SK-N-DZ (cell line): Measurements from ENCODE around the gene SMCO1.
"Not testable (repeated sequence)": the region's sequence is repeated elsewhere in the genome, so short reads cannot be mapped to it uniquely, and the experiment has no call there.

ENCODE experiments used
- DNase-seq: peaks from one replicate; pipeline ENCODE4 v3.0.0-alpha.2; 2015; ENCODE audit warnings: low spot score
- small RNA-seq, 2 experiments: library from RNA; depleted of rRNA; stranded (forward); fragments of <200 nt; gene quantifications; one replicate each; pipeline ENCODE3, GENCODE V24; 2014

SMCO1 gene

DNA sequence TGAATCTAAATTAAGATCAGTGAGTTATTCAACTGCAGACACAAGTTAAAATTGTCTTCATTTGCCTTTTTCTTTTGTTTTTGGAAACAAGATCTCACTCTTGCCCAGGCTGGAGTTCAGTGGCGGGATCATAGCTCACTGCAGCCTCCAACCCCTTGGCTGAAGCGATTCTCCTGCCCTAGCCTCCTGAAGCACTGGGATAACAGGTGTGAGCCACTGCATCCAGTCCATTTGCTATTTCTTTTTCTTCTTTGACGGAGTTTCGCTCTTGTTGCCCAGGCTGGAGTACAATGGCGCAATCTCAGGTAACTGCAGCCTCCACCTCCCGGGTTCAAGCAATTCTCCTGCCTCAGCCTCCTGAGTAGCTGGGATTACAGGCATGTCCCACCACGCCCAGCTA, 21.9 kb downstream of the SMCO1 start:
- DNase-seq = no peak

GRCh38 chr3:196492080-196492479, 23.1 kb downstream of the SMCO1 start:
- DNase-seq = no peak

- no peak for DNase-seq
Observed at GRCh38 chr3:196489747-196490146, 25.4 kb downstream of the SMCO1 start.

GRCh38 chr3:196486263-196486662, 28.9 kb downstream of the SMCO1 start:
- DNase-seq = no peak

DNA sequence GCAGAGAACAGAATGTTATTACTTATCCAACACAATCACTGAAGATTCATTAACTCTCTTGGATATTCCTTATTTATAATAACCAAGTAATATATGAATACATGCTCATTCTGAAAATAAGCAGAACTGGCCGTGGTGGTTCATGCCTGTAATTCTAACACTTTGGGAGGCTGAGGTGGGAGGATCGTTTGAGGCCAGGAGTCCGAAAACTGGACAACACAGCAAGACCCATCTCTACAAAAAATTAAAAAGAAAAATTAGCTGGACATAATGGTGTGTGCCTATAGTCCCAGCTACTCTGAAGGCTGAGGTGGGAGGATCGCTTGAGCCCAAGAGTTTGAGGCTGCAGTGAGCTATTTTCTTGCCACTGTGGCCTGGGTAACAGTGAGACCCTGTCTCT, 37.5 kb downstream of the SMCO1 start:
- no peak for DNase-seq

DNA sequence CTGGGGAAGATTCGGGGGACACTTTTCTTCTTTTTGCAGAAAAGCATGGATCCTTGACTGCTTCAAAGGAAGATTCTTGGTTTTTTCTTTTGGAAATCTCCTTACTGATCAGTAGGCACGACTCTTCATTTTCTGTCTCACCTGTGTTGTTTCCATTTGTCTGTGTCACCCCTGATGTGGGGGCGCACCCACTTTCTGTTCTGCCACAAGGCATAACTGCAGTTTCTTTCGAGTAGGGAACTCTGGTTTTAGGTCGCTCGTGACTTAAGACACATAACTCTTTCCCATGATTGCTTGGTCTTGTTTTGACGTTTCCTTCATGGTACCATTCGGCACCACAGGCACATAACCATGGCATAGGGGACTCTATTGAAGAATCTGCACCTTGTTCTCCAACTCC, 42.9 kb downstream of the SMCO1 start:
- DNase-seq = no peak

- DNase-seq = no peak
Observed at GRCh38 chr3:196471551-196471950, 43.6 kb downstream of the SMCO1 start.

- not testable (repeated sequence) for DNase-seq
Observed at GRCh38 chr3:196470182-196470581, 45.0 kb downstream of the SMCO1 start.

DNA sequence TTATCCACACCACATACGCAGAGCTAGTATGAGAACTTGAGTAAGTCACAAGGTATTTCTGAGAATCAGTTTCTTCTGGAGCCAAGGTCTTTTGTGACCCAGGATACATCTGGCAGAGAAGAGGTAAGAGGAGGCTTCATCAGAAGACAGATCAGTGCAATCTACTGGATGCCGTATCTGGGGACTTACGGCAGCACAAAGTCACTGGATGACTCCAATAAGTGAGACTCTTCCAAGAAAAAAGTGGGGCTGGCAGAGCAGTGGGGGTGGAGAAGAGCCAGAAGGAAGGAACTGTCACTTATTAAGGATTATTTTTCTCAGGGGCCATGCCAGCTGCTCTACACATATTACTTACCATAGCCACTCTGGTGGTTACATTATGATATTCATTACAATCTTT, 51.3 kb downstream of the SMCO1 start:
- no peak for DNase-seq

- no peak for DNase-seq
Observed at GRCh38 chr3:196463478-196463756, 51.7 kb downstream of the SMCO1 start.

- DNase-seq = not testable (repeated sequence)
Observed at GRCh38 chr3:196462680-196463477, 52.3 kb downstream of the SMCO1 start.

DNA sequence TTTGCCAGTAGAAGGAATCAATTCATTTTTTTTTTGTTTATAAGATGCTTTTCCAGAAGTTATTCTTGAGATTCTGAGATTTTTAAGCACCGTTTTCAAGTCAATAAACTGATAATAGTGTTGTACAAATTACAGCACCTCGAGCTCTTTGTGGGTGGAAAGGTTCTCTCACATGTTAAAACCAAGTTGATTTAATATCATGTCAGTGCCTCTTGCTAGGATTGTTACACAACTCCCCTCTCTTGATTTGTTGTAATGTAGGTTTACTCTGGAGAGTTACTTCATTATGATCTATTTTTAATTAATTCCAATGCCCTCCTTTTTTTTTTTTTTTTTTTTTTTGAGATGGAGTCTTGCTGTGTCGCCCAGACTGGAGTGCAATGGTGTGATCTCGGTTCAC, 57.1 kb downstream of the SMCO1 start:
- no peak for DNase-seq

DNA sequence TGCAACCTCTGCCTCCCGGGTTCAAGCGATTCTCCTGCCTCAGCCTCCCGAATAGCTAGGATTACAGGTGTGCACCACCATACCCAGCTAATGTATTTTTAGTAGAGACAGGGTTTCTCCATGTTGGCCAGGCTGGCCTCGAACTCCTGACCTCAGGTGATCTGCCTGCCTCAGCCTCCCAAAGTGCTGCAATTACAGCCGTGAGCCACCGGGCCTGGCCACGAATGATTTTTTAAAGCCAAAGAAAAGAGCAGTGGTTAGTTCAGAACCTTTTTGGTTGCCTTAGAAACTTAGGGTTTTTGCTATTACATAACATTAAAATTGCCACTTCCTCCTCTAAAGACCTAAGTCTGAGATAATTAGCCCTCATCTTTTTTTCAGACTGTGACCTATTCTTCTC, 57.7 kb downstream of the SMCO1 start:
- not testable (repeated sequence) for DNase-seq

Small RNA genes within 50 kb of the gene (small RNA-seq; reads per million reads assigned to genes)
- gene RPS29P3 = 0.10 to 1.2 reads per million in 2 experiments
